Measurements from ENCODE around the gene FAM193B.
A peak's percentile ranks its signal among the peaks of the same experiment; 100 is the strongest.
"Not testable (repeated sequence)": the region's sequence is repeated elsewhere in the genome, so short reads cannot be mapped to it uniquely, and the experiment has no call there.

Gene FAM193B

DNA sequence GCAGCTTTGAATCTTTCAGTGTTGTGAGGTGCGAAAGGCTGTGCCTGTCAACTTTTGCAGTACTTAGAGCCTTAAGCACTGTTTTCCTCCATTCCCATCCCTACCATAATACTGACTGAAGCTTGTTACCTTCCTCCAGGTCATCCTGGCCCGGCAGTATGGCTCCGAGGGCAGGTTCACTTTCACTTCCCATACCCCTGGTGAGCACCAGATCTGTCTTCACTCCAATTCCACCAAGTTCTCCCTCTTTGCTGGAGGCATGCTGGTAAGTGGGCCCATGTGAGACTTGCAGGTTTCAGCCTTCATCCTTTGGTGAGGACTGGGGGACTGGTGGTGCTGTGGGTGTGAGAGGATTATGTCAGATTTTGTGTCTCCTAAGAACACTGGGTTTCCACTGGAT, 39.1 kb upstream of the FAM193B start:
- Mint-ChIP-seq H3K27me3 (ENCODE audit: low read depth) (peaks cover 26% of the 10 kb centered on the region), H3K27ac (peak overlapping the region; percentile 61), H3K9me3 (no peaks in the 10 kb centered on the region), H3K4me3 (peak overlapping the region; percentile 95), H3K36me3 (ENCODE audit: low read depth) (peaks cover 32% of the 10 kb centered on the region), H3K4me1 (ENCODE audit: low read depth) (peaks cover 25% of the 10 kb centered on the region)

GRCh38 chr5:177592905-177593304, 38.5 kb upstream of the FAM193B start:
- H3K27me3 Mint-ChIP-seq (ENCODE audit: low read depth): peaks cover 32% of the 10 kb centered on the region
- peak overlapping the region; percentile 96 for H3K27ac Mint-ChIP-seq
- H3K36me3 Mint-ChIP-seq (ENCODE audit: low read depth): peaks cover 32% of the 10 kb centered on the region

DNA sequence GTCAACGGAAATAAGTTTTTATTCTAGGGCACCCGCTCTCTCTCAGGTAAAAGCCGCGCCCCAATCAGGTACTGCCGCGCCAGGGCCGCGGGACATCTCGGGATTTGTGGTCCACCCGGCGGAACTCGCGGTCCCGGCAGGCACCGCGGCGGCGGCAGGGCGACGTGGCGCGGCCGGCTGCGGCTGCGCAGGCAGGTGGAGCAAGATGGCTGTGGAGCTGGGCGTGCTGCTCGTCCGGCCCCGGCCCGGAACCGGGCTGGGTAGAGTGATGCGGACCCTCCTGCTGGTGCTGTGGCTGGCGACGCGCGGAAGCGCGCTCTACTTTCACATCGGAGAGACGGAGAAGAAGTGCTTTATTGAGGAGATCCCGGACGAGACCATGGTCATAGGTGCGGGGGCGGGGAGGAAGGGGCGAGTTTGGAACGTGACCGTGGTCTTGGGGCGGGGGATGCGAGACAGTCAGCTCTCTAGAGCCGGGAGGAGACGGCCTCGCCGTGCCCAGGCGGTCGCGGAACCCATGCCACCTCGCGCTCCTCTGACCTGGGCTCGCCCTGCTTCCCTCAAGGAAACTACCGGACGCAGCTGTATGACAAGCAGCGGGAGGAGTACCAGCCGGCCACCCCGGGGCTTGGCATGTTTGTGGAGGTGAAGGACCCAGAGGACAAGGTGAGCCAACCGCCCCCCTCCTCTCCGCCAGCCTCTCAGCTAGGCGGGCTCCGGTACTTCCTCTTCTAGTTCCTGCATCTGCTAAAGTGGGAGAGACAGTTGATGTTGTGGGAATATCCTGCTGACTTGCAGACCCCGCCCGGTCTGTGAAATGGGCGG, 37.9 kb upstream of the FAM193B start, which contains the start of gene TMED9:
Gene TMED9, plus strand, starts transcription at position 194 of the 825 bp plus-strand sequence. Its CDS starts 12 bp downstream, at position 206.
- peaks cover 20% of the 10 kb centered on the region for H3K4me1 Mint-ChIP-seq (ENCODE audit: low read depth)
- H3K27ac Mint-ChIP-seq: peak within 1 kb of the TSS; percentile 96
- peak within 1 kb of the TSS; percentile 95 for H3K4me3 Mint-ChIP-seq
- peaks cover 30% of the 10 kb centered on the region for H3K36me3 Mint-ChIP-seq (ENCODE audit: low read depth)
- H3K9me3 Mint-ChIP-seq: no peaks in the 10 kb centered on the region
- peaks cover 35% of the 10 kb centered on the region for H3K27me3 Mint-ChIP-seq (ENCODE audit: low read depth)

More at GRCh38 chr5:177592905-177593304, 38.5 kb upstream of the FAM193B start:
- Mint-ChIP-seq H3K9me3 (no peaks in the 10 kb centered on the region), H3K4me3 (peak overlapping the region; percentile 95), H3K4me1 (ENCODE audit: low read depth) (peaks cover 23% of the 10 kb centered on the region)

- Mint-ChIP-seq H3K27me3 (ENCODE audit: low read depth) (peaks cover 35% of the 10 kb centered on the region), H3K27ac (peak overlapping the region; percentile 96), H3K36me3 (ENCODE audit: low read depth) (peaks cover 28% of the 10 kb centered on the region), H3K4me3 (peak overlapping the region; percentile 95), H3K9me3 (no peaks in the 10 kb centered on the region), H3K4me1 (ENCODE audit: low read depth) (peaks cover 19% of the 10 kb centered on the region)
Observed at GRCh38 chr5:177591690-177592009, 37.3 kb upstream of the FAM193B start.

- Mint-ChIP-seq H3K27me3 (ENCODE audit: low read depth) (peaks cover 39% of the 10 kb centered on the region), H3K36me3 (ENCODE audit: low read depth) (peaks cover 18% of the 10 kb centered on the region), H3K27ac (no peak overlapping the region), H3K4me3 (no peak overlapping the region), H3K4me1 (ENCODE audit: low read depth) (peaks cover 16% of the 10 kb centered on the region), H3K9me3 (no peaks in the 10 kb centered on the region)
Observed at GRCh38 chr5:177590406-177590805, 36.0 kb upstream of the FAM193B start.

DNA sequence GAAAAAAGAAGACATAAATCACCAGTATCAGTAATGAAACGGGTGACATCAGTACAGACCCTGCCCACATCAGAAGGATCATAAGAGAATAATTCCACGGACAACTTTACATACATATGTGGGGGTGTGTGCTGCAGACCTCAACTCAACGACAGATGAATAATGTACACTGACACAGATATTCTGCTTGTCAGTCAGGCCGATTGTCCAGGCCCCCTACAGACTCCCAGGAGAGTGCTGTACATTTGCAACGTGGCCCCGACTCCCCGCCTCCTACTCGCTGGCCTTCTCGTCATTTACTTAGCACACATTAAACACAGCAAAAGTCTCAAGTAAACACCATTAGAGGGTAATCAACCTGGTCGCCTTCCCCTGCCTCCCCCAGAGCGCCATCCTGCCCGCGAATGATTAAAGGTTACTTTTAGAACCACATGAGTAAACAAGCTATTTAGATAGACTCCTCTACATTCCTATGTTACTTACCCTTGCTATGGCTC, 34.1 kb upstream of the FAM193B start:
- Mint-ChIP-seq H3K27me3 (ENCODE audit: low read depth) (peaks cover 51% of the 10 kb centered on the region), H3K36me3 (ENCODE audit: low read depth) (peaks cover 8% of the 10 kb centered on the region), H3K4me3 (no peak overlapping the region), H3K9me3 (no peaks in the 10 kb centered on the region), H3K4me1 (ENCODE audit: low read depth) (peaks cover 10% of the 10 kb centered on the region), H3K27ac (no peak overlapping the region)

- Mint-ChIP-seq H3K27me3 (ENCODE audit: low read depth) (peaks cover 4% of the 10 kb centered on the region), H3K9me3 (no peaks in the 10 kb centered on the region), H3K36me3 (ENCODE audit: low read depth) (no peaks in the 10 kb centered on the region), H3K27ac (no peak overlapping the region), H3K4me3 (no peak overlapping the region), H3K4me1 (ENCODE audit: low read depth) (no peaks in the 10 kb centered on the region)
Observed at GRCh38 chr5:177578316-177578715, 24.0 kb upstream of the FAM193B start.

DNA sequence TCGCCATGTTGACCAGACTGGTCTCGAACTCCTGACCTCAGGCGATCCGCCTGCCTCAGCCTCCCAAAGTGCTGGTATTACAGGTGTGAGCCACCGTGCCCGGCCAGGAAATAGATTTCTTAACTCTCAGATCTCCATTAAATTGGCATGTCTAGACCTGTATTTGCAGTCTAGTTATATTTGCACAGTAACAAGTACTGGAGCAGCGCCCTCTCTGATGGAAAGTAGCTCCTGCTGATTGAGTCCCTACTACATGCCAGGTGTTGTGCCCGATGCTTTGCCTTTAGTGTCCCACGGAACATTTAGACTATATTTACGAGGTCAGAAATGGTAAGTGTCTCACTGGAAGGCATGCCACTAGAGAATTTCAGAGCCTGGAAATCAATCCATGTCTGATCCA, 21.8 kb upstream of the FAM193B start:
- Mint-ChIP-seq H3K27ac (no peak overlapping the region), H3K27me3 (ENCODE audit: low read depth) (peaks cover 4% of the 10 kb centered on the region), H3K4me1 (ENCODE audit: low read depth) (no peaks in the 10 kb centered on the region), H3K9me3 (no peaks in the 10 kb centered on the region), H3K36me3 (ENCODE audit: low read depth) (no peaks in the 10 kb centered on the region), H3K4me3 (no peak overlapping the region)

DNA sequence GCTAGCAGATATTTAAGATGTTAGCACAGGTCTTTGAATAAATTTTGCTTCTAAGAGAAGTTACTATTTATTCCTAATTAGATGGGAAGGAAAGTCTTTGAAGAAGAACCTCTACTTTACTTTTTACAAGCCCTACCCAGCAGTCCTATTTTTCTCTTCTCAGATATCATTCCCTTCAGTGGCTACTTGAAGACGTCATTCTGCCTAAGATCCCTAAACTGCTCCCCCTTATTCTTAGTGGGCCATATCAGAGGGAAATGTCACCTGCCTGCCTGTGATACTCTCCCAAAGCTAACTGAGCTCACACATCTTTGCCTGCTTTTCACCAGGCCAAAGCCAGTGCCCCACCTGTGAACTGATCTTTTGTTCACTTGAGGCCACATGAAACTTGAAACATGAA, 21.1 kb upstream of the FAM193B start:
- Mint-ChIP-seq H3K27me3 (ENCODE audit: low read depth) (peaks cover 4% of the 10 kb centered on the region), H3K4me3 (no peak overlapping the region), H3K9me3 (no peaks in the 10 kb centered on the region), H3K4me1 (ENCODE audit: low read depth) (no peaks in the 10 kb centered on the region), H3K27ac (no peak overlapping the region), H3K36me3 (ENCODE audit: low read depth) (no peaks in the 10 kb centered on the region)

DNA sequence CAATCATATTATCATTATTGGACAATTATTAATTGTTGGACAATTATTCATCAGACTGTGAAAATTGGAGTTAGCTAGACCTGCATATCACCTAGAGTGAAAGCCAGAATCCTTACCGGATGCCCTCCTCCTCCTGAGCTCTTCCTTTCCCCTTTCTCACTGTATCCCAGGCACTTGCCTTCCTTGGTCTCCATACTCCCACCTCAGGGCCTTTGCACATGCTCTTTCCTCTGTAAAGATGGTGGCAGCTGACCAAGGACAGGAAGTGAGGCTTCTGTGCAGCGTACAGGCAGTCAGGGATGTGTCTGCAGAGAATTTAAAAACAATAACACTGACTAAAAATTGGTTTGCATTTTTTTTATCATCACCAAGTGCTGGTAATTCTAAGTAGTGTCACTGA, 15.5 kb upstream of the FAM193B start:
- H3K36me3 Mint-ChIP-seq (ENCODE audit: low read depth): peaks cover 2% of the 10 kb centered on the region
- H3K27ac Mint-ChIP-seq: no peak overlapping the region
- no peaks in the 10 kb centered on the region for H3K9me3 Mint-ChIP-seq
- peaks cover 4% of the 10 kb centered on the region for H3K27me3 Mint-ChIP-seq (ENCODE audit: low read depth)
- H3K4me3 Mint-ChIP-seq: no peak overlapping the region
- H3K4me1 Mint-ChIP-seq (ENCODE audit: low read depth): no peaks in the 10 kb centered on the region

DNA sequence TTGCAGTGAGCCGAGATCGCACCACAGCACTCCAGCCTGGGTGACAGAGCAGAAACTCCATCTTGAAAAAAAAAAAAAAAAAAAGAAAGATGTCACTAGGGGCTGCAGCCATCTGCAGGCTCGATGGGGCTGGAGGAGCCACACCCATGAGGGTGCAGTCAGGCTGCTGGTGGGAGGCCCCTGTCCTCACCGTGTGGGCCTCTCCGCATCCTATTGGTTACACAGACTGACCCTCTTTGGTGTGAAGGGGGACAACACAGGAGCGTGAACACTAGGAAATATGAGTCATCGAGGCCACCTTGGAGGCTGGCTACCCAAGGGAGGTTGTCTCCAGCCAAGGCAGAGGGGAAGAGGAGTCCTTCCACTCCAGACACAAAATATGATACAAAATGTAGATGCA, 14.0 kb upstream of the FAM193B start:
- Mint-ChIP-seq H3K36me3 (ENCODE audit: low read depth) (peaks cover 2% of the 10 kb centered on the region), H3K27ac (no peak overlapping the region), H3K4me3 (no peak overlapping the region), H3K4me1 (ENCODE audit: low read depth) (no peaks in the 10 kb centered on the region), H3K27me3 (ENCODE audit: low read depth) (peaks cover 4% of the 10 kb centered on the region), H3K9me3 (no peaks in the 10 kb centered on the region)

DNA sequence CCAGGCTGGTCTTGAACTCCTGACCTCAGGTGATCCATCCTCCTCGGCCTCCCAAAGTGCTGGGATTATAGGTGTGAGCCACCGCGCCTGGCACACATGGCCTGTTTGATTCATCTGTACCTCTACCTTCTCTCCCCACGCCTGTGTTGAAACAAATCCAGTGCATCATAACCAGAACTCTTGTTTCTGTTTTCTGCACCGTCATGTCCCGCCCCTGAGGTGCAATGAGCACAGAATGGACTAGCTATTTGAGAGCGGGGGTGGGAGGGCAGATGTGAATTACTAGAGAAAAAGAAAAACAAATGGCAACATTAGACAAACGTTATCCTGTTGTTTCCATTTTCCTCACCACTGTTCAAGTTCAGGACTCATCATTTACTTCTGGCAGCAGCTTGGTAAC, 10.7 kb upstream of the FAM193B start:
- Mint-ChIP-seq H3K9me3 (no peaks in the 10 kb centered on the region), H3K27ac (no peak overlapping the region), H3K27me3 (ENCODE audit: low read depth) (peaks cover 4% of the 10 kb centered on the region), H3K4me1 (ENCODE audit: low read depth) (no peaks in the 10 kb centered on the region), H3K4me3 (no peak overlapping the region), H3K36me3 (ENCODE audit: low read depth) (peaks cover 2% of the 10 kb centered on the region)

- not testable (repeated sequence) for H3K9me3 Mint-ChIP-seq; H3K27ac Mint-ChIP-seq; H3K27me3 Mint-ChIP-seq (ENCODE audit: low read depth); H3K4me3 Mint-ChIP-seq; H3K36me3 Mint-ChIP-seq (ENCODE audit: low read depth)
- H3K4me1 Mint-ChIP-seq (ENCODE audit: low read depth): peaks cover 22% of the 10 kb centered on the region
Observed at GRCh38 chr5:177559446-177559941, 5.1 kb upstream of the FAM193B start.

DNA sequence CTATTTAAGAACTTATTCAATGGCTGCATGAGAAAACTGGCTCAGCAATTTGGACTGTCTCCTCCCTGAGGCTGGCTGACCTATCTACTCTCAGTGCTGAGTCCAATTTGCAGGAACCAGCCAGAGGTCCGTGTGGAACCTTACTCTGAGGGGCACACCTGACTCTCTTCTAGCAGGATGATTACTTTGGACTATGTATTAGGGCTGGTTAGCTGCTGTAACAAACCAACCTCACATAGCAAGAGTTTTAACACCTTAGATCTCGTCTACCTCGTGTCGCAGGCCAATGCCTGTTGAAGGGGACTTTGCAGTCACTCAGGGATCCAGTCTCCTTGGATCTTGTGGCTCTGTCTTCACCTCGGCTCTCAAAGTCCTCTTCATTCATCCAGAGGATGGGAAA, 3.4 kb upstream of the FAM193B start:
- H3K27me3 Mint-ChIP-seq (ENCODE audit: low read depth): peaks cover 6% of the 10 kb centered on the region
- H3K36me3 Mint-ChIP-seq (ENCODE audit: low read depth): peaks cover 2% of the 10 kb centered on the region
- peaks cover 27% of the 10 kb centered on the region for H3K4me1 Mint-ChIP-seq (ENCODE audit: low read depth)
- no peaks in the 10 kb centered on the region for H3K9me3 Mint-ChIP-seq
- no peak overlapping the region for H3K4me3 Mint-ChIP-seq
- H3K27ac Mint-ChIP-seq: peak overlapping the region; percentile 33

DNA sequence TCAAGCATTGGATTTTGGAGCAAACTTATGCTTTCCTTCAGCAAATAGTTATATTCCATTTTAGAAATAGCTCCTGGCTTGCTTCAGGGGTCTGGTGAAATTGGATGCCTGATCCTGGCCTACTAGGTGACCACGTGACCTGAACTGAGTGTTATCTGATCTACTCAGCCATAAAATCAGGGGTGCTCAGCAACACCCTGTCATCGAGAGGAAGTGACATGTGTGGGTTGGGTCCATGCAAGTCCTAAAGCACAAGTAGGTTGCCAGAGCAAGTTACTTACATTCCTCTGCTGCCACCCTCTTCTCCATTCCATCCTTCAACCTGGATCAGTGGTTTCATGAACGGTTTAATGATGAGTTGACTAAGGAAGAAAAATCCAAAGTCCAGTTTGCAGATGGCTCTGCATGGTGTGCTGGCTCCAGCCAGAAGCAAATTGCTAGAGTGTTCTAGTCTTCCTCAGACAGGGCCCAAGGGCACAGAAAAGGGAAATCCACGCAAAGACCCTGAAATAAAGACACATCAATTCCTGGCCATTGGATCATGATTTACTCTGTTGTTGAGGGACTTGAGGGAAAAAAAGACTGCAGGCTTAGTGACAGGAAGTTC, 2.8 kb upstream of the FAM193B start:
- H3K4me1 Mint-ChIP-seq (ENCODE audit: low read depth): peaks cover 30% of the 10 kb centered on the region
- H3K36me3 Mint-ChIP-seq (ENCODE audit: low read depth): peaks cover 2% of the 10 kb centered on the region
- peaks cover 6% of the 10 kb centered on the region for H3K27me3 Mint-ChIP-seq (ENCODE audit: low read depth)
- no peak overlapping the region for H3K27ac Mint-ChIP-seq
- no peaks in the 10 kb centered on the region for H3K9me3 Mint-ChIP-seq
- H3K4me3 Mint-ChIP-seq: no peak overlapping the region
